GM19099 (cell line): Measurements from ENCODE around the gene IL17RD.

Experiments
- POLR2A ChIP-seq: IDR thresholded peaks from 3 replicates; pipeline ENCODE4 v1.6.1; 2011; ENCODE audit warnings: low read depth; ENCODE audit not compliant: insufficient read length; ENCODE audit errors: extremely low read depth

Gene IL17RD

GRCh38 chr3:57069503-57069902 is 95.7 kb downstream of the IL17RD start:
- no peak for TF ChIP-seq POLR2A

- no peak for TF ChIP-seq POLR2A
Measured at GRCh38 chr3:57068437-57069089, 96.6 kb downstream of the IL17RD start.

GRCh38 chr3:57066471-57066870 is 98.7 kb downstream of the IL17RD start:
- TF ChIP-seq POLR2A: no peak

GRCh38 chr3:57065588-57065987 is 99.6 kb downstream of the IL17RD start:
- no peak for TF ChIP-seq POLR2A

- TF ChIP-seq POLR2A: no peak
Measured at GRCh38 chr3:57064572-57064971, 100.6 kb downstream of the IL17RD start.

GRCh38 chr3:57064001-57064400 is 101.2 kb downstream of the IL17RD start:
- TF ChIP-seq POLR2A: no peak

- TF ChIP-seq POLR2A: no peak
Measured at GRCh38 chr3:57063032-57063431, 102.1 kb downstream of the IL17RD start.

GRCh38 chr3:57062101-57062631 is 103.0 kb downstream of the IL17RD start:
- no peak for TF ChIP-seq POLR2A

GRCh38 chr3:57061556-57061955 is 103.6 kb downstream of the IL17RD start:
- TF ChIP-seq POLR2A: no peak

GRCh38 chr3:57060089-57060821 is 104.9 kb downstream of the IL17RD start, which contains the start of gene SPATA12:
TSS of gene SPATA12 (plus strand) at chr3:57060664. CDS start at chr3:57073695, 13,031 bp downstream.
- TF ChIP-seq POLR2A: no peak

GRCh38 chr3:57059411-57059810 is 105.7 kb downstream of the IL17RD start:
- no peak for TF ChIP-seq POLR2A

GRCh38 chr3:57057351-57057750 is 107.8 kb downstream of the IL17RD start:
- no peak for TF ChIP-seq POLR2A

GRCh38 chr3:57053122-57053521 is 112.0 kb downstream of the IL17RD start:
- TF ChIP-seq POLR2A: no peak

- no peak for TF ChIP-seq POLR2A
Measured at GRCh38 chr3:57052662-57053061, 112.5 kb downstream of the IL17RD start.

GRCh38 chr3:57048728-57049127 is 116.4 kb downstream of the IL17RD start:
- TF ChIP-seq POLR2A: no peak
